ENCODE results near the gene ASF1A. TPM values are rescaled to one million over a fixed set of nuclear protein-coding genes. Genes with fewer than 3 reads are reported as not detected.

Gene ASF1A
- total and polyA plus RNA-seq, 2 of the 13 experiments (the other 11 are each of a cell fraction or from before 2014, with no cell fraction given) = 14.5 to 49.9 TPM

- TF ChIP-seq ZNF687 (CRISPR knock-in tag; IDR thresholded peaks at IDR 0.05) (peak; percentile 93), ZSCAN29 (CRISPR knock-in tag; conservative IDR thresholded peaks at IDR 0.05) (peak; percentile 72; the same call in 1 of the 2 replicates), ZFP91 (CRISPR knock-in tag; IDR thresholded peaks at IDR 0.05; ENCODE audit: borderline replicate concordance) (peak; percentile 80), ZNF431 (CRISPR knock-in tag; IDR thresholded peaks at IDR 0.05; ENCODE audit: borderline replicate concordance, low read depth) (peak; percentile 83; the same call in 1 of the 2 replicates), ZNF343 (CRISPR knock-in tag; IDR thresholded peaks at IDR 0.05) (peak; percentile 54; the same call in 1 of the 2 replicates), ZNF564 (CRISPR knock-in tag; IDR thresholded peaks at IDR 0.05) (peak; percentile 85; the same call in 1 of the 2 replicates), DDIT3 (CRISPR knock-in tag; IDR thresholded peaks at IDR 0.05) (no peak), GFI1 (CRISPR knock-in tag; IDR thresholded peaks at IDR 0.05; ENCODE audit: borderline replicate concordance) (peak; percentile 24; the same call in 1 of the 2 replicates), MYNN (CRISPR knock-in tag; IDR thresholded peaks at IDR 0.05; ENCODE audit: low read depth) (peak; percentile 89; the same call in 1 of the 2 replicates), ZNF33B (CRISPR knock-in tag; IDR thresholded peaks at IDR 0.05) (no peak; the same call in none of the 2 replicates), ZNF607 (CRISPR knock-in tag; IDR thresholded peaks at IDR 0.05; ENCODE audit: borderline replicate concordance) (peak; percentile 38; the same call in 1 of the 2 replicates), ZBTB34 (CRISPR knock-in tag; IDR thresholded peaks at IDR 0.05) (0 out of 2 replicates have a peak, but pooled peaks have one; percentile 16)
- TF ChIP-seq, protein P1, sequence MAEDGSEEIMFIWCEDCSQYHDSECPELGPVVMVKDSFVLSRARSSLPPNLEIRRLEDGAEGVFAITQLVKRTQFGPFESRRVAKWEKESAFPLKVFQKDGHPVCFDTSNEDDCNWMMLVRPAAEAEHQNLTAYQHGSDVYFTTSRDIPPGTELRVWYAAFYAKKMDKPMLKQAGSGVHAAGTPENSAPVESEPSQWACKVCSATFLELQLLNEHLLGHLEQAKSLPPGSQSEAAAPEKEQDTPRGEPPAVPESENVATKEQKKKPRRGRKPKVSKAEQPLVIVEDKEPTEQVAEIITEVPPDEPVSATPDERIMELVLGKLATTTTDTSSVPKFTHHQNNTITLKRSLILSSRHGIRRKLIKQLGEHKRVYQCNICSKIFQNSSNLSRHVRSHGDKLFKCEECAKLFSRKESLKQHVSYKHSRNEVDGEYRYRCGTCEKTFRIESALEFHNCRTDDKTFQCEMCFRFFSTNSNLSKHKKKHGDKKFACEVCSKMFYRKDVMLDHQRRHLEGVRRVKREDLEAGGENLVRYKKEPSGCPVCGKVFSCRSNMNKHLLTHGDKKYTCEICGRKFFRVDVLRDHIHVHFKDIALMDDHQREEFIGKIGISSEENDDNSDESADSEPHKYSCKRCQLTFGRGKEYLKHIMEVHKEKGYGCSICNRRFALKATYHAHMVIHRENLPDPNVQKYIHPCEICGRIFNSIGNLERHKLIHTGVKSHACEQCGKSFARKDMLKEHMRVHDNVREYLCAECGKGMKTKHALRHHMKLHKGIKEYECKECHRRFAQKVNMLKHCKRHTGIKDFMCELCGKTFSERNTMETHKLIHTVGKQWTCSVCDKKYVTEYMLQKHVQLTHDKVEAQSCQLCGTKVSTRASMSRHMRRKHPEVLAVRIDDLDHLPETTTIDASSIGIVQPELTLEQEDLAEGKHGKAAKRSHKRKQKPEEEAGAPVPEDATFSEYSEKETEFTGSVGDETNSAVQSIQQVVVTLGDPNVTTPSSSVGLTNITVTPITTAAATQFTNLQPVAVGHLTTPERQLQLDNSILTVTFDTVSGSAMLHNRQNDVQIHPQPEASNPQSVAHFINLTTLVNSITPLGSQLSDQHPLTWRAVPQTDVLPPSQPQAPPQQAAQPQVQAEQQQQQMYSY (CRISPR knock-in tag; IDR thresholded peaks at IDR 0.05) = peak; percentile 73
- TF ChIP-seq, protein P2, sequence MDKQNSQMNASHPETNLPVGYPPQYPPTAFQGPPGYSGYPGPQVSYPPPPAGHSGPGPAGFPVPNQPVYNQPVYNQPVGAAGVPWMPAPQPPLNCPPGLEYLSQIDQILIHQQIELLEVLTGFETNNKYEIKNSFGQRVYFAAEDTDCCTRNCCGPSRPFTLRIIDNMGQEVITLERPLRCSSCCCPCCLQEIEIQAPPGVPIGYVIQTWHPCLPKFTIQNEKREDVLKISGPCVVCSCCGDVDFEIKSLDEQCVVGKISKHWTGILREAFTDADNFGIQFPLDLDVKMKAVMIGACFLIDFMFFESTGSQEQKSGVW (CRISPR knock-in tag; IDR thresholded peaks at IDR 0.05; ENCODE audit: borderline replicate concordance) = no peak
These were observed 40.7 kb downstream of the ASF1A start, which contains the start of gene MCM9 (continued) for GRCh38 chr6:118934461-118935330.
